Karpas-422 (cell line): ENCODE results near the gene AP2A2. TPM values are rescaled to one million over a fixed set of nuclear protein-coding genes. Genes with fewer than 3 reads are reported as not detected.

ENCODE experiments used
- DNase-seq: peaks from one replicate; pipeline ENCODE4 v3.0.0-alpha.2; 2015
- H2AFZ ChIP-seq: fragments of 200-600 bp; sonication (generic); 2 replicates; pipeline ENCODE4 v1.6.1; 2014; ENCODE audit warnings: antibody characterized with exemption, low read length, mixed read lengths
- H3K27ac ChIP-seq: fragments of 200-600 bp; sonication (generic); 2 replicates; pipeline ENCODE4 v1.5.1; 2014; ENCODE audit warnings: mild to moderate bottlenecking, low read length, moderate library complexity
- H3K27me3 ChIP-seq: fragments of 200-600 bp; sonication (generic); 2 replicates; pipeline ENCODE4 v1.6.1; 2014; ENCODE audit warnings: low read length, mixed read lengths
- H3K36me3 ChIP-seq: fragments of 200-600 bp; sonication (generic); 2 replicates; pipeline ENCODE4 v1.6.1; 2014; ENCODE audit warnings: low read length, mixed read lengths; ENCODE audit not compliant: insufficient read depth
- H3K4me1 ChIP-seq: fragments of 200-600 bp; sonication (generic); 2 replicates; pipeline ENCODE4 v1.6.1; 2014; ENCODE audit warnings: mild to moderate bottlenecking, low read length, mixed read lengths
- H3K4me2 ChIP-seq: fragments of 200-600 bp; sonication (generic); 2 replicates; pipeline ENCODE4 v1.6.1; 2014; ENCODE audit warnings: low read length, low read depth, mild to moderate bottlenecking; ENCODE audit not compliant: poor library complexity, severe bottlenecking
- H3K4me3 ChIP-seq: fragments of 200-600 bp; sonication (generic); 2 replicates; pipeline ENCODE4 v1.5.1; 2014; ENCODE audit warnings: mild to moderate bottlenecking, antibody characterized with exemption, low read length, mixed read lengths
- H3K79me2 ChIP-seq: fragments of 200-600 bp; sonication (generic); 2 replicates; pipeline ENCODE4 v1.6.1; 2014; ENCODE audit warnings: mild to moderate bottlenecking, low read length, mixed read lengths
- H3K9ac ChIP-seq: fragments of 200-600 bp; sonication (generic); 2 replicates; pipeline ENCODE4 v1.6.0; 2014; ENCODE audit warnings: low read length
- H3K9me2 ChIP-seq: fragments of 200-600 bp; sonication (generic), shearing (Covaris generic); replicated peaks from 2 replicates; pipeline ENCODE4 v1.6.0; 2014; ENCODE audit warnings: mild to moderate bottlenecking, low read length, moderate library complexity; ENCODE audit not compliant: insufficient read depth
- H3K9me3 ChIP-seq: fragments of 300-700, 200-600 bp; sonication (generic); 2 replicates; pipeline ENCODE4 v1.6.1; 2014; ENCODE audit warnings: low read length, mixed read lengths
- H4K20me1 ChIP-seq: fragments of 200-600 bp; sonication (generic); 2 replicates; pipeline ENCODE4 v1.6.1; 2014; ENCODE audit warnings: mild to moderate bottlenecking, antibody characterized with exemption, low read length, low read depth; ENCODE audit not compliant: insufficient read depth
- total RNA-seq: library from RNA; depleted of rRNA; stranded (reverse); fragments of >200 nt; shearing (Covaris generic); gene quantifications from 2 replicates; pipeline ENCODE4 v1.2.3, GENCODE V29; 2014; ENCODE audit warnings: low replicate concordance

Gene AP2A2
- total RNA-seq, 1 experiment from 2014 or later = 34.6 TPM

GRCh38 chr11:980438-981357 is 55.0 kb downstream of the AP2A2 start:
- Histone ChIP-seq H3K27me3 (no peaks in the 10 kb centered on the region), H3K9me2 (no peaks in the 10 kb centered on the region), H3K9me3 (no peaks in the 10 kb centered on the region), H3K4me2 (no peak overlapping the region), H2AFZ (no peak overlapping the region), H3K79me2 (no peaks in the 10 kb centered on the region), H3K9ac (no peak overlapping the region), H4K20me1 (no peaks in the 10 kb centered on the region), H3K4me3 (no peak overlapping the region), H3K36me3 (no peaks in the 10 kb centered on the region; the same call in 1 of the 2 replicates), H3K27ac (no peak overlapping the region), H3K4me1 (no peaks in the 10 kb centered on the region)
- no peak for DNase-seq

- no peak for DNase-seq
- Histone ChIP-seq H3K4me1 (no peaks in the 10 kb centered on the region), H3K9me3 (no peaks in the 10 kb centered on the region), H4K20me1 (no peaks in the 10 kb centered on the region), H2AFZ (no peak overlapping the region), H3K9ac (no peak overlapping the region), H3K27ac (no peak overlapping the region), H3K79me2 (no peaks in the 10 kb centered on the region), H3K36me3 (no peaks in the 10 kb centered on the region; the same call in 1 of the 2 replicates), H3K27me3 (no peaks in the 10 kb centered on the region), H3K9me2 (no peaks in the 10 kb centered on the region), H3K4me2 (no peak overlapping the region), H3K4me3 (no peak overlapping the region)
Observed at GRCh38 chr11:981764-982163, 56.1 kb downstream of the AP2A2 start.

DNA sequence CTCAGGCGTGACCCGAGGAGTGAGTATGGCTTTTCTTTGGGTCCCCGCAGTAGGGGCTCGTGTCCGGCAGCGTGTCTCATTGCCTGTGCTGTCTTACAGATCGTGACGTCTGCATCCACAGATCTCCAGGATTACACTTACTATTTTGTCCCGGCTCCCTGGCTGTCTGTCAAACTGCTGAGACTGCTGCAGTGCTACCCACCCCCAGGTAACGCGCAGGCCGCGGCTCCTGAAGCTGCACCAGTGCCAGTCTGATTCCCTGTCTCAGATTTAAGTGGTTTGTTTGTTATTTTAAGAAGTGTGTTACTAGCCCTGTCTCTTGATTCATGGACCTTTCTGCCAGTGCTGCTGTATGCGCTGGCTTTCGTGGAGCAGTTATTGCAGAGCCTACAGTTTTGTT is 58.9 kb downstream of the AP2A2 start:
- H3K27ac ChIP-seq = no peak overlapping the region
- no peaks in the 10 kb centered on the region for H3K9me3 ChIP-seq
- no peak overlapping the region for H3K4me3 ChIP-seq
- no peak overlapping the region for H2AFZ ChIP-seq
- H3K4me1 ChIP-seq = no peaks in the 10 kb centered on the region
- no peaks in the 10 kb centered on the region for H3K27me3 ChIP-seq
- no peak for DNase-seq
- no peaks in the 10 kb centered on the region; the same call in 1 of the 2 replicates for H3K36me3 ChIP-seq
- H3K9me2 ChIP-seq = no peaks in the 10 kb centered on the region
- H4K20me1 ChIP-seq = no peaks in the 10 kb centered on the region
- H3K9ac ChIP-seq = no peak overlapping the region
- H3K4me2 ChIP-seq = no peak overlapping the region
- H3K79me2 ChIP-seq = no peaks in the 10 kb centered on the region

GRCh38 chr11:985406-985805 is 59.7 kb downstream of the AP2A2 start:
- H3K4me2 ChIP-seq = no peak overlapping the region
- no peaks in the 10 kb centered on the region for H4K20me1 ChIP-seq
- no peak for DNase-seq
- H3K27me3 ChIP-seq = no peaks in the 10 kb centered on the region
- no peaks in the 10 kb centered on the region; the same call in 1 of the 2 replicates for H3K36me3 ChIP-seq
- H3K9ac ChIP-seq = no peak overlapping the region
- no peaks in the 10 kb centered on the region for H3K4me1 ChIP-seq
- H3K9me3 ChIP-seq = no peaks in the 10 kb centered on the region
- H2AFZ ChIP-seq = no peak overlapping the region
- H3K79me2 ChIP-seq = no peaks in the 10 kb centered on the region
- H3K9me2 ChIP-seq = no peaks in the 10 kb centered on the region
- H3K27ac ChIP-seq = no peak overlapping the region
- H3K4me3 ChIP-seq = no peak overlapping the region

- Histone ChIP-seq H2AFZ (no peak overlapping the region), H3K9me2 (no peaks in the 10 kb centered on the region), H3K9me3 (no peaks in the 10 kb centered on the region), H4K20me1 (no peaks in the 10 kb centered on the region), H3K4me3 (no peak overlapping the region), H3K36me3 (no peaks in the 10 kb centered on the region; the same call in 1 of the 2 replicates), H3K27me3 (no peaks in the 10 kb centered on the region), H3K27ac (no peak overlapping the region), H3K4me2 (no peak overlapping the region), H3K4me1 (no peaks in the 10 kb centered on the region), H3K79me2 (no peaks in the 10 kb centered on the region), H3K9ac (no peak overlapping the region)
- DNase-seq = no peak
Observed at GRCh38 chr11:985848-986247, 60.2 kb downstream of the AP2A2 start.

DNA sequence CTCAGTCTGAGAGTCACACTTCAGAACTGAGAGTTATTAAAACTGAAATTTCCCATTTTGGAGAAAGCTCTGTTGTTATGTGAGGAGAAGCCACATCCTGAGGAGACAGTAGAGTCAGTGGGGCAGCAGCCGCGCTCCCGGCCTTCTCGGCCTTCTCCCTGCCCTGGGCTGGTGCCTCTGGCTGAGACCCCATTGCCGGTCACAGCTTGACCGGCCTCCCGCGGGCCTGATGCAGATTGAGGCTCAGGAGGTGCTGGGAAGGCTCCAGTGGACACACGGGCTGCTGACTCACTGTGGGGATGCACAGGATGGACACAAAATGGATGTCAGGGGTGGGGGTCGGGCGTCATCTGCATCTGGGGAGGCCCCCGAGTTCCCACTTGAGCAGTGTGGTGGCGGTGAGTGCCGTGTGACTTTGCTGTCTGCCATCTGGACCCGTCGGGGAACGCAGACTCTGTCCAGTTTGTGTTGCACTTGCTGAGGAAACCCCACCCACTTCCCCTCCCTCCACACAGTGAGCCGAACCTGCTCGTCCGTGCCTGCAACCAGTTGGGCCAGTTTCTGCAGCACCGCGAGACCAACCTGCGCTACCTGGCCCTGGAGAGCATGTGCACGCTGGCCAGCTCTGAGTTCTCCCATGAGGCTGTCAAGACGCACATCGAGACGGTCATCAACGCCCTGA is 60.7 kb downstream of the AP2A2 start:
- H3K4me2 ChIP-seq = no peak overlapping the region
- no peaks in the 10 kb centered on the region for H3K27me3 ChIP-seq
- no peaks in the 10 kb centered on the region; the same call in 1 of the 2 replicates for H3K36me3 ChIP-seq
- H2AFZ ChIP-seq = no peak overlapping the region
- H4K20me1 ChIP-seq = no peaks in the 10 kb centered on the region
- H3K4me3 ChIP-seq = no peak overlapping the region
- H3K4me1 ChIP-seq = no peaks in the 10 kb centered on the region
- no peaks in the 10 kb centered on the region for H3K9me2 ChIP-seq
- no peak overlapping the region for H3K27ac ChIP-seq
- H3K9me3 ChIP-seq = no peaks in the 10 kb centered on the region
- no peaks in the 10 kb centered on the region for H3K79me2 ChIP-seq
- H3K9ac ChIP-seq = no peak overlapping the region
- DNase-seq = no peak

- no peaks in the 10 kb centered on the region for H3K9me2 ChIP-seq
- H3K27ac ChIP-seq = no peak overlapping the region
- no peak overlapping the region for H2AFZ ChIP-seq
- H3K4me3 ChIP-seq = no peak overlapping the region
- H3K9me3 ChIP-seq = no peaks in the 10 kb centered on the region
- H3K4me1 ChIP-seq = no peaks in the 10 kb centered on the region
- H3K79me2 ChIP-seq = no peaks in the 10 kb centered on the region
- no peaks in the 10 kb centered on the region for H3K36me3 ChIP-seq
- DNase-seq = no peak
- H3K27me3 ChIP-seq = no peaks in the 10 kb centered on the region
- H3K9ac ChIP-seq = no peak overlapping the region
- H3K4me2 ChIP-seq = no peak overlapping the region
- H4K20me1 ChIP-seq = no peaks in the 10 kb centered on the region
Observed at GRCh38 chr11:986952-987305, 61.3 kb downstream of the AP2A2 start.

DNA sequence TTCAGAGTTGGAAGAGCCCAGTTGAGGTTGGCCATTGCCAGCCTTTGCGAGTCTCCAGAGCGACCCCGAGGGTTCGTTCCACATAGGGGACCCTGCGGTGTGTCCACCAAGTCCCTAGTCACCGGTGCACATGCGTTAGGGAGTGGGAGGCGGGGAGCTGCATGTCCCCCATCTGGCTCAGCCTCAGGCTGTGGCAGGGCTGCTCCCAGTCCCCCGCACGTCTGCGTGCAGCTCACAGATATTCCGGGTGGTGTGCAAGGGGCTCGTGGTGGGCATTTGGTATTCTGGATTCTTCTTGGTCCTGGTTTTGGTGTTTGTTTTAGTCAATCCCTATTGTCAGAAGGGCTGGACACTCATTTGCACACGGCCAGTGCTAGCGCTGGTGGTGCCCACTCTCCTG is 62.0 kb downstream of the AP2A2 start:
- no peak for DNase-seq
- Histone ChIP-seq H3K4me1 (no peaks in the 10 kb centered on the region), H4K20me1 (no peaks in the 10 kb centered on the region), H2AFZ (no peak overlapping the region), H3K36me3 (no peaks in the 10 kb centered on the region), H3K9ac (no peak overlapping the region), H3K9me3 (no peaks in the 10 kb centered on the region), H3K4me3 (no peak overlapping the region), H3K4me2 (no peak overlapping the region), H3K9me2 (no peaks in the 10 kb centered on the region), H3K27me3 (no peaks in the 10 kb centered on the region), H3K27ac (no peak overlapping the region), H3K79me2 (no peaks in the 10 kb centered on the region)
